Ectodermal cell (in vitro differentiated cells): ENCODE results near the gene NOL8.
A peak's percentile ranks its signal among the peaks of the same experiment; 100 is the strongest.

Experiments
- H3K27ac ChIP-seq: 2 replicates; pipeline ENCODE4 v1.7.0; 2013; ENCODE audit warnings: mild to moderate bottlenecking, low read depth, low read length; ENCODE audit not compliant: insufficient read depth, poor library complexity, severe bottlenecking
- H3K27me3 ChIP-seq: 2 replicates; pipeline ENCODE4 v1.7.0; 2013; ENCODE audit warnings: mild to moderate bottlenecking, low read length; ENCODE audit not compliant: insufficient read depth, control insufficient read depth, poor library complexity, severe bottlenecking
- H3K36me3 ChIP-seq: one replicate; pipeline ENCODE4 v1.7.0; 2013; ENCODE audit warnings: low read length; ENCODE audit not compliant: control insufficient read depth, insufficient read depth
- H3K4me1 ChIP-seq: one replicate; pipeline ENCODE4 v1.7.0; 2013; ENCODE audit warnings: low read length; ENCODE audit not compliant: control insufficient read depth, insufficient read depth
- H3K4me3 ChIP-seq: 2 replicates; pipeline ENCODE4 v1.7.0; 2013; ENCODE audit warnings: low read depth, low read length, control low read depth; ENCODE audit not compliant: insufficient read depth
- H3K9me3 ChIP-seq: 2 replicates; pipeline ENCODE4 v1.7.0; 2013; ENCODE audit warnings: mild to moderate bottlenecking, low read length, moderate library complexity; ENCODE audit not compliant: control insufficient read depth
- WGBS, 2 experiments: methylation state at CpG; one replicate each; pipeline ENCODE4 v1.1.7; 2013; ENCODE audit warnings: missing lambda C conversion rate in 2 of 2; 5-methylcytosine and 5-hydroxymethylcytosine counted together

Gene NOL8

DNA sequence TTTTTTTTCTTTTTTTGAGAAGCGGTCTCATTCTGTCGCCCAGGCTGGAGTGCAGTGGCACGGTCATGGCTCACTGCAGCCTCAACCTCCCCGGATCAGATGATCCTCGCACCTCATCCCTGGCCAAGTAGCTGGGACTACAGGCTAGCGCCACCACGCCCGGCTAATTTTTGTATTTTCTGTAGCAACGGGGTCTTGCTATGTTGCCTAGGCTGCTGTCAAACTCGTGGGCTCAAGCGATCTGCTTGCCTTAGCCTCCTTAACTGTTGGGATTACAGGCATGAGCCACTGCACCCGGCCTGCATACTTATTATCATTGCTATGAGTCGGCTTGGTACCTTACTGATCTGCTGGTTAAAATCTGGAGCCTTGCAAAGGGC, 30.9 kb downstream of the NOL8 start:
- H3K27ac ChIP-seq = peak overlapping the region; percentile 36
- WGBS, 2 experiments = 38 to 44% methylated on average over 13 of the region's 13 CpGs
- H3K36me3 ChIP-seq = peaks cover 21% of the 10 kb centered on the region
- H3K4me3 ChIP-seq = peak overlapping the region; percentile 79
- no peaks in the 10 kb centered on the region for H3K27me3 ChIP-seq
- peaks cover 3% of the 10 kb centered on the region for H3K4me1 ChIP-seq
- no peaks in the 10 kb centered on the region for H3K9me3 ChIP-seq

DNA sequence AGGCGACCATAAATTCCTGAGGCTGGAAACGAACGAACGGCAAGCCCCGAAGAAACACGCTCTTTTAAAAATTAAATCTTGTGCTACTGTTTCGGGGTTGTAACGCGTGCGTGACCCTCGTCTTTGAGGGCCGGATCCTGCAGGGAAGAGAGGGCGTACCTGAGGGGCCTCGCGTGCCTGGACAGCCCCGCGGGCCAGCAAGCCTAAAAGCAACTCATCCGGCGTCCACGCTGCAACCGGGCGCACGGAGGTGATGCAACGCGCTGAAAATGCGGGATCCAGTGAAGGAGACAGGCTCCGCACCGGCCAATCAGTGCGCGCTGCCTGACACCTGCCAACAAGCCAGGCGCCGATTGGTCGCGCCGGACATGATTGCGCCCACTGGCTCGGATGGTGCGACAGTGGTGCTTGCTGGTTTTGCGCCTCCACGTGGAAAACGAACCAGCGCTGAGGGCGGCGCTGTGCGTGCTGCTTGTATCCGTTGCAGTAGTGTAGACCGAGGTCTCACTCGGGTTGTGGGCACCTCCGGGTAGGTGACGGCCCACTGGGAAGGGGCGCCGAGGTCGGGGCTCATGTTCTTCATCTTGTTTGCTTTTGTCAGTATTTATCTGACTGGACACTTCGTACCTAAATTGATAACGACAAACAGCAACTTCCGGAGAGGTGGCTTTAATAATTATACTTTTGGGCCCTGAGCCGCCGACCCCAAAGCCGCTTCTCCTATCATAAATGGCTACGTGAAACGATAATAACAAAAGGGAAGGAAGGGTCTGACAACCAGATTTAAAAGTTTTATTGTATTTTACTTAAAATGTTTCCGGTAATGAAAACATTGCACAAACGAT, 31.5 kb downstream of the NOL8 start, which contains the start of gene IARS1:
TSS of gene IARS1 (minus strand) at position 246 of the 845 bp plus-strand sequence. CDS start 4,278 bp downstream, outside the sequence.
- H3K27ac ChIP-seq = peak within 1 kb of the TSS; percentile 79
- WGBS, 2 experiments = 1 to 2% methylated on average over 61 to 63 of the region's 63 CpGs
- H3K36me3 ChIP-seq = peaks cover 18% of the 10 kb centered on the region
- peaks cover 3% of the 10 kb centered on the region for H3K4me1 ChIP-seq
- H3K9me3 ChIP-seq = no peaks in the 10 kb centered on the region
- H3K27me3 ChIP-seq = no peaks in the 10 kb centered on the region
- peak within 1 kb of the TSS; percentile 79 for H3K4me3 ChIP-seq

DNA sequence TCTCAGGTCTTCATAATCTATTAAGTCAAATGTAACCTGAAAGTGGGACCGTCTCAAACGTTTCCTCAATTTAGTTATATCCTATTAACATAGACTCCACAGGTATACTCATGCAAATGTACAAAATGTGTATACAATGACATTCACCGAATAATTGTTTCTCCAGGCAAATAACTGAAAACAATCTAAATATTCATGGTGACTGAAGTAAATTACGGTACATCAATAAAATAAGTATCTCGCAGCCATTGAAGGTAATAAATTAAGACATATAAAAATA, 32.1 kb downstream of the NOL8 start:
- peaks cover 11% of the 10 kb centered on the region for H3K36me3 ChIP-seq
- WGBS, 2 experiments = 0 to 3% methylated on average over 2 to 3 of the region's 5 CpGs
- no peak overlapping the region for H3K27ac ChIP-seq
- peaks cover 3% of the 10 kb centered on the region for H3K4me1 ChIP-seq
- no peaks in the 10 kb centered on the region for H3K27me3 ChIP-seq
- H3K9me3 ChIP-seq = no peaks in the 10 kb centered on the region
- peak overlapping the region; percentile 79 for H3K4me3 ChIP-seq

DNA sequence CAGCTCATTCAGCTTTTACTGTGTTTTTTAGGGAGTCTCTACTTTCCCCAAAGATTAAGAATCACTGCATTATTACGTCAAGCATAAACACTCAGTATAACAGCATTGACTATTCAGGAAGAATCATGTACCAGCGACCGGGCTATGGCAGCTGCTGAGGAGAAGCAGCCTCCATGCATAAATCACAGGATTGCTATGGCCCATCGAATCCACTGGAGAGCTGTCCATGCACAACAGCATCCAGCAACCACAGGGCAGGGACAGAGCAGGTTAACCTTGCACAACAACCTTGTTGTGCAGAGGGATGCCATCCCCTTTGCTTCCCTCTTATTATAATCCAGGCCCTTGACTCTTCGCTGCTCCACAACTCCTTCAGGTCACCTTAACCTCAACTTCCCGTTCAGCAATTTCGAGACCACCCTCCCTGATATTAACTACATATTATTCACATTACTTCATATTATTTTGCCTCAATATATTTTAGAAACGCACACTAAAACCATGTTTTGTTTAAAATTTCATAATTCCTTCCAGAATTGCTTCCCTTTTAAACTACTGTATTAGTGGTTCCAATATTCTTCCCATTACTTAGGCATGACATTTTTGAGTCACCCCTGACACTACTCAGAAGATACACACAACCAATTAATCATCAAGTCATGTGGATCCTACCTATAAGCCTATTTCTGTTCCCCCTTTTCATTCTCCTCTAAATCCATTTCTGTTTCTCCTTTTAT, 32.6 kb downstream of the NOL8 start:
- WGBS, 2 experiments = 59 to 65% methylated on average over 8 of the region's 8 CpGs
- Histone ChIP-seq H3K4me3 (peak overlapping the region; percentile 79), H3K4me1 (peaks cover 3% of the 10 kb centered on the region), H3K36me3 (peaks cover 7% of the 10 kb centered on the region), H3K27ac (no peak overlapping the region), H3K9me3 (no peaks in the 10 kb centered on the region), H3K27me3 (no peaks in the 10 kb centered on the region)

DNA sequence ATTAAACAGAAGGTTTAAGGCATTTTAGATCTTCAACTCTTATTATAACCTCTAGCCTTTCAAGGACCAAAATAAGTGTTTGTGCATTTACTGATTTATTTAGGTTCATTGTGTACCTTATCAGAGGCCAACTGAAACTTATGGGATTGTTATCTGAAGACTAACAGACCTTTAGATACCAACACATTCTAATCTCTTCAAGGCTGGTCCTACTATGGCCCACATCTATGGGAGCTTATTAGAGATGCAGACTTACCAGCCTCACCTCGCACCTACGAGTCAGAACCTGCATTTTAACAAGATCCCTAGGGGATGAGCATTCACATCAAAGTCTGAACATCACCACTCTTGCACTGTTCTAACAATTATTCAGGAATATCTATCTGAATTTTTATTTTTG, 33.6 kb downstream of the NOL8 start:
- H3K4me1 ChIP-seq = peaks cover 3% of the 10 kb centered on the region
- H3K36me3 ChIP-seq = peaks cover 6% of the 10 kb centered on the region
- no peak overlapping the region for H3K27ac ChIP-seq
- WGBS, 2 experiments = 97 to 100% methylated on average over 2 of the region's 2 CpGs
- no peaks in the 10 kb centered on the region for H3K27me3 ChIP-seq
- no peak overlapping the region for H3K4me3 ChIP-seq
- no peaks in the 10 kb centered on the region for H3K9me3 ChIP-seq

DNA sequence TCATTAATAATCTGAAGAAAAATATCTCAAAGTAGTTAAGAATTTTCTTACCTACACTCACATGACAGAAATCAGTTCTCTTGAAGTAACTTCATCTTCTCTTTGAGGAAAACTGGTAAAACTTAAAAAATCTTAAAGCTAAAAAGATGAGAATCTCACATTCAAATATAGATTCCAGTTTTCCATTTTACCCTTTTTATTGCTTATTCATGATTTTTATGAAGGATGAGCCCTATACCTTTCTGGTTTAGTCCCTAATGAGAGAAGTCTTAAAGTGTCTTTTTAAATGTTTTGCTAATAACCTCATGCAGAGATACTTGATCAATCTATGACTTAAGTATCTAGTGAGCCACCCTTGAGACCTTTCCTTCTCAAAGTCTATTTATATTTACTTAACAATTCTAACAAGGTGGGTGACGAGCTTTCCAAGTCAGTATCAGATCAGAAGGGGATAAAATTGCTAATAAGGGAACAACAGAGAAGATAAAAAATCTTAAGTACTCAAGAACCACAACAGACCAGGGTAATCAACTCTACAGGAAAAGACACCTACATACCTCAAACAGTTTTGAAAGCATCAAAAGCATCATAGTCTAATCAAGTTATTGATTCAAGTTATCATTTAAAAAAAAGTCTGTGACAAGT, 34.2 kb downstream of the NOL8 start:
- no peaks in the 10 kb centered on the region for H3K27me3 ChIP-seq
- no peaks in the 10 kb centered on the region for H3K9me3 ChIP-seq
- no peak overlapping the region for H3K4me3 ChIP-seq
- peaks cover 7% of the 10 kb centered on the region for H3K36me3 ChIP-seq
- WGBS, 2 experiments = 100% methylated on average over 1 of the region's 1 CpG; no CpG with 5 or more reads in 1 of the 2 experiments
- H3K4me1 ChIP-seq = peaks cover 3% of the 10 kb centered on the region
- H3K27ac ChIP-seq = no peak overlapping the region

DNA sequence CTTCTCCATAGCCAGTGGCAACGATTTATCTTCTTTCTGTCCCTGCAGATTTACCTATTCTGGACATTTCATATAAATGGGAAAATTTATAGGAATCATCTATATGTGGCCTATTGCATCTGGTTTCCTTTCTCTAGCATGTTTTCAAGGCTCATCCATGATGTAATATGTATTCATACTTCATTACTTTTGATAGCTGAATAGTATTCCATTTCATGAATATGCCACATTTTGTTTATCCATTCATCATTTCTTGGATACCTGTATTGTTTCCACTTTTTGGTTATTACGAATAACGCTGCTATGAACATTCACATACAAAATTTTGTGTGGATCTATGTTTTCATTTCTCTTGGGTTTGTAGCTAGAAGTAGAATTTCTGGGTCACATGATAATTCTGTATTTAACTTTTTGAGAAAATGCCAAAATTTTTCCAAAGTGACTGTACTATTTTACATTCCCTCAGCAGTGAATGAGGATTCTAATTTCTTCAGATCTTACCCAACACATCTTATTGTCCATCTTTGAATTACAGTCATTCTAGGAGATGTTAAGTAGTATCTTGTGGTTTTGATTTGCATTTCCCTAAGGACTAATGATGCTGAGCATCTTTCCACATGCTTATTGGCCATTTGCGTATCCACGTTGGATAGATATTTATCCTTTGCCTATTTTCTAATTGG, 35.3 kb downstream of the NOL8 start:
- Histone ChIP-seq H3K4me1 (peaks cover 3% of the 10 kb centered on the region), H3K27me3 (no peaks in the 10 kb centered on the region), H3K27ac (no peak overlapping the region), H3K36me3 (peaks cover 13% of the 10 kb centered on the region), H3K9me3 (no peaks in the 10 kb centered on the region), H3K4me3 (no peak overlapping the region)
- 63 to 96% methylated on average over 2 to 5 of the region's 5 CpGs for WGBS, 2 experiments

DNA sequence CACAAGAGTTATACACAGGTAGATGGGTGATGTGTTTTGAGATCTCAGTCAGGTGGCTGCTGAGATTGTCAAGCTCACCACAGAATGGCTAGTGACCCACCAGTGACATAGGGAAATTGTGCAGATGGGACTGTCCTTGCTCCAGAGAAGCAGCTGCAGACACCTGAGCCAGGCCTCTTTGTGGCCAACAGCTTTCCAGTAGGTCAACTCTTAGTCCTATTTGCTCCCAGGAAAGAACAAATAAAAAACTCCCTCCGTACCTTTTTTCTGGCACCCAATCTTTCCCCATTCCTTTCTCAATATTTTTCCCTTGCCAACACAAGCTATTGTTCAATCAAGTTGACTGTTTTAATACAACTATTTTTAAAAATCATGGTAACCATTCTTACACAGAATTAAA, 45.8 kb downstream of the NOL8 start:
- H3K4me3 ChIP-seq = no peak overlapping the region
- WGBS, 2 experiments = 95 to 100% methylated on average over 1 of the region's 1 CpG
- H3K9me3 ChIP-seq = no peaks in the 10 kb centered on the region
- H3K27ac ChIP-seq = no peak overlapping the region
- H3K4me1 ChIP-seq = no peaks in the 10 kb centered on the region
- H3K36me3 ChIP-seq = peaks cover 45% of the 10 kb centered on the region
- H3K27me3 ChIP-seq = no peaks in the 10 kb centered on the region

DNA sequence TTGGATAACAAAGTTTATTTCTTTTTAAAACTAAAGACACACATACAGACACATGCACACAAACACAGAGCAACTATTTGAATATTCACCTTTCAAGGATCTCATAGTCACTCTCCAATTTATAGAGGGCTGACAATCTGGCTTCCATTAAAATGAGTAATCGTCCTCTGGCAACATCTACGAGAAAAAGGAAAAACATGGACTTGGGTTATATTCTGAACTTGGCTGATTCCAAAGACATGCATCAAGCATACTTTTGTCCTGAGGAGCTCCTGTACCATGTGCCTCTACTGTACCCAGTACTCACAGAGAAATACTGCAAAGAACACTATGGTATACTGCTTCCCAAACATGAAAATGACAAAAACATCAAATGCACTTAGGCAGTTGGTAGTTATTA, 47.0 kb downstream of the NOL8 start:
- Histone ChIP-seq H3K9me3 (no peaks in the 10 kb centered on the region), H3K27ac (no peak overlapping the region), H3K4me3 (no peak overlapping the region), H3K4me1 (no peaks in the 10 kb centered on the region), H3K27me3 (no peaks in the 10 kb centered on the region), H3K36me3 (peaks cover 52% of the 10 kb centered on the region)
- WGBS, 2 experiments = 93 to 96% methylated on average over 2 of the region's 2 CpGs
